ENCODE results near the gene MCOLN1. TPM values are rescaled to one million over a fixed set of nuclear protein-coding genes. Genes with fewer than 3 reads are reported as not detected.

The MCOLN1 gene
- total and polyA plus RNA-seq, 2 of the 4 experiments (the other 2 are of a cell fraction): 3.4 to 19.6 TPM

- Histone ChIP-seq H2AK9ac (replicated peaks; ENCODE audit: low read depth, low read length, poor library complexity) (no peak overlapping the region), H3K4me3 (ENCODE audit: insufficient read depth, low read depth, low read length) (no peak overlapping the region), H2BK20ac (ENCODE audit: low read depth, low read length) (no peak overlapping the region), H3K9ac (ENCODE audit: low read depth, low read length) (no peak overlapping the region), H2AK5ac (ENCODE audit: low read depth, low read length) (no peak overlapping the region), H3K4ac (ENCODE audit: low read depth, low read length) (no peak overlapping the region), H2BK5ac (ENCODE audit: low read depth, low read length, poor library complexity, severe bottlenecking) (no peak overlapping the region), H3K9me3 (ENCODE audit: control insufficient read depth, insufficient read depth, low read length) (no peaks in the 10 kb centered on the region), H4K91ac (ENCODE audit: insufficient read depth, low read depth, low read length) (no peak overlapping the region), H3K36me3 (ENCODE audit: control insufficient read depth, insufficient read depth, low read length) (peaks cover 38% of the 10 kb centered on the region), H3K79me1 (ENCODE audit: low read depth in 1 of 2, low read length in 2 of 2) (0 out of 4 replicates have a peak, but pooled peaks cover 0 to 3% of the 10 kb centered on the region in 2 experiments), H3K27me3 (ENCODE audit: control insufficient read depth, insufficient read depth, low read length) (no peaks in the 10 kb centered on the region), H3K27ac (ENCODE audit: insufficient read depth, low read length) (no peak overlapping the region), H4K8ac (ENCODE audit: low read depth in 2 of 2, low read length in 2 of 2) (no peak overlapping the region), H4K20me1 (ENCODE audit: insufficient read depth, low read length) (no peaks in the 10 kb centered on the region), H2BK120ac (ENCODE audit: low read depth, low read length) (no peak overlapping the region), H3K23ac (ENCODE audit: low read depth, low read length) (no peak overlapping the region), H2AFZ (replicated peaks; ENCODE audit: low read length, poor library complexity) (no peak overlapping the region), H4K5ac (ENCODE audit: low read depth, low read length) (no peak overlapping the region), H3K18ac (ENCODE audit: low read depth, low read length) (no peak overlapping the region), H3K4me1 (ENCODE audit: control insufficient read depth, insufficient read depth, low read length) (no peaks in the 10 kb centered on the region), H3K14ac (replicated peaks; ENCODE audit: low read depth, low read length) (no peak overlapping the region), H3K9me1 (ENCODE audit: insufficient read depth, low read length) (no peaks in the 10 kb centered on the region), H3K4me2 (ENCODE audit: low read depth, low read length) (no peak overlapping the region), H3K56ac (ENCODE audit: extremely low read depth, insufficient read depth, low read length) (no peak overlapping the region), H2BK15ac (ENCODE audit: low read depth, low read length) (no peak overlapping the region)
- ChIA-PET CTCF (no interaction called here), POLR2A (ENCODE audit: unreplicated experiment) (no interaction called here)
- DNase-seq (no peak), ATAC-seq (ENCODE audit: low read depth) (no peak; the same call in 1 of the 2 replicates)
- dilution Hi-C loops (cut with HindIII; ENCODE audit: low sequenced_read_pairs, unreplicated experiment): no loop called here
- no TSS peak for BruUV-seq (replicated peaks)
- in situ Hi-C loops (cut with MboI; ENCODE audit: low sequenced_read_pairs): no loop called here
- TF ChIP-seq RAD21 (IDR thresholded peaks at IDR 0.05; ENCODE audit: low read length) (no peak), MXI1 (IDR thresholded peaks at IDR 0.05; ENCODE audit: borderline replicate concordance, low read depth, low read length) (no peak), ELK1 (IDR thresholded peaks at IDR 0.05; ENCODE audit: borderline replicate concordance, low read depth, low read length) (no peak), SMC3 (IDR thresholded peaks at IDR 0.05; ENCODE audit: low read depth, low read length) (no peak), BHLHE40 (IDR thresholded peaks at IDR 0.05; ENCODE audit: low read depth, low read length) (no peak)
- intact Hi-C loops (cut with micrococcal nuclease): no loop called here
- WGBS, 2 experiments (ENCODE audit: extremely low coverage in 2 of 2, insufficient read length in 1 of 2): 100% methylated on average over 2 of the region's 11 CpGs; no CpG with 5 or more reads in 1 of the 2 experiments
Measured at GRCh38 chr19:7541828-7542443, 19.5 kb downstream of the MCOLN1 start.

Measured in IMR-90 (cell line).